HepG2 (cell line): ENCODE data around the gene UPB1. TPM values are rescaled to one million over a fixed set of nuclear protein-coding genes. Genes with fewer than 3 reads are reported as not detected.

Experiments used
- ATAC-seq: fragments of 200-7000 bp; cut with Tn5 transposase; 3 replicates; pipeline ENCODE4 v1.9.1; 2020; ENCODE audit warnings: mild to moderate bottlenecking, moderate library complexity
- BruUV-seq: library from RNA; stranded (reverse); fragments of 400-500 nt; replicated peaks from 2 replicates; lab custom pipeline; 2021; lab: Mats Ljungman, UMichigan
- CTCF ChIA-PET: fragments of 300-600 bp; formaldehyde crosslinking; extraction: SDS; loops from one replicate; lab custom pipeline; 2021; ENCODE audit warnings: low total read pairs, inconsistent platforms, low intra/inter-chr PET ratio; lab: Yijun Ruan, JAX
- POLR2A ChIA-PET: fragments of 350-600 bp; sonication (Branson Sonifier 250); formaldehyde crosslinking; loops from one replicate; lab custom pipeline; 2020; ENCODE audit warnings: antibody characterized with exemption, inconsistent platforms; lab: Yijun Ruan, JAX
- DNase-seq: peaks from one replicate; pipeline ENCODE4 v3.0.0-alpha.2; 2015; ENCODE audit warnings: low spot score
- FAIRE-seq: peaks from 3 replicates; lab custom pipeline; 2011; peaks lifted over from hg19 to GRCh38; lab: Jason Lieb, UNC
- H2AFZ ChIP-seq: one replicate; pipeline ENCODE4 v1.6.1; 2011; ENCODE audit warnings: low read length, inconsistent platforms
- H3K27ac ChIP-seq: fragments of 300-600 bp; 3 replicates; pipeline ENCODE4 v1.8.0; 2011; ENCODE audit warnings: mixed run types, mild to moderate bottlenecking, mixed read lengths, low read length, inconsistent platforms; ENCODE audit not compliant: insufficient read depth; ENCODE audit errors: extremely low read length
- H3K27me3 ChIP-seq, 2 experiments: fragments of 200-600 bp in 1 of 2; 2 replicates in 1 of 2; 3 replicates in 1 of 2; pipeline versions ENCODE4 v1.6.0 to v1.8.0; 2011; ENCODE audit warnings: low read length in 2 of 2, mild to moderate bottlenecking in 2 of 2, moderate library complexity in 2 of 2, inconsistent platforms in 1 of 2; ENCODE audit not compliant: insufficient read depth in 2 of 2, control insufficient read depth in 1 of 2
- H3K36me3 ChIP-seq, 2 experiments: fragments of 200-600 bp in 1 of 2; replicated peaks in 1 of 2; 2 replicates in 1 of 2; 3 replicates in 1 of 2; pipeline versions ENCODE4 v1.5.1 to v1.8.0; 2011; ENCODE audit warnings: low read length in 2 of 2, inconsistent platforms in 1 of 2; ENCODE audit not compliant: insufficient read depth in 2 of 2, control insufficient read depth in 1 of 2
- H3K4me1 ChIP-seq: 2 replicates; pipeline ENCODE4 v1.5.1; 2012; ENCODE audit warnings: low read length, inconsistent platforms; ENCODE audit not compliant: insufficient read depth
- H3K4me2 ChIP-seq: 2 replicates; pipeline ENCODE4 v1.6.0; 2011; ENCODE audit warnings: low read depth, low read length, inconsistent platforms
- H3K4me3 ChIP-seq, 3 experiments: fragments of 200-600 bp in 1 of 3; sonication (generic), shearing (Covaris generic) in 1 of 3; replicated peaks in 1 of 3; 2 replicates each; pipeline ENCODE4 v1.5.1; 2011 to 2016; ENCODE audit warnings: low read length in 3 of 3, inconsistent platforms in 2 of 3, low read depth in 2 of 3, mild to moderate bottlenecking in 2 of 3, control low read depth in 1 of 3, mixed read lengths in 1 of 3; ENCODE audit not compliant: insufficient read depth in 1 of 3
- H3K79me2 ChIP-seq: one replicate; pipeline ENCODE4 v1.6.1; 2011; ENCODE audit warnings: low read length, inconsistent platforms; ENCODE audit not compliant: insufficient read depth
- H3K9ac ChIP-seq: 2 replicates; pipeline ENCODE4 v1.6.0; 2011; ENCODE audit warnings: mild to moderate bottlenecking, low read depth, low read length, inconsistent platforms; ENCODE audit not compliant: insufficient read depth
- H3K9me3 ChIP-seq: 2 replicates; pipeline ENCODE4 v1.5.1; 2012; ENCODE audit warnings: mild to moderate bottlenecking, low read length
- H4K20me1 ChIP-seq: 2 replicates; pipeline ENCODE4 v1.6.0; 2011; ENCODE audit warnings: inconsistent platforms, mild to moderate bottlenecking, low read length, moderate library complexity; ENCODE audit not compliant: insufficient read depth
- ETV6 ChIP-seq: sonication (generic); formaldehyde crosslinking; conservative IDR thresholded peaks from 2 replicates; pipeline ENCODE4 v1.4.0; 2020; ENCODE audit warnings: missing genetic modification reagents
- GABPB1 ChIP-seq: IDR thresholded peaks from 2 replicates; pipeline ENCODE4 v1.6.1; 2016; ENCODE audit warnings: mild to moderate bottlenecking, missing genetic modification reagents, moderate library complexity, missing compliant biosample characterization
- HOXA9 ChIP-seq: sonication (generic); formaldehyde crosslinking; IDR thresholded peaks from 2 replicates; pipeline ENCODE4 v1.8.1; 2022; ENCODE audit warnings: missing genetic modification reagents, mild to moderate bottlenecking, moderate library complexity, borderline replicate concordance
- KMT2A ChIP-seq: sonication (generic); formaldehyde crosslinking; IDR thresholded peaks from 2 replicates; pipeline ENCODE4 v1.4.0; 2020; ENCODE audit warnings: missing genetic modification reagents
- NR1H2 ChIP-seq: sonication (generic); formaldehyde crosslinking; IDR thresholded peaks from 2 replicates; pipeline ENCODE4 v1.8.1; 2022; ENCODE audit warnings: low read depth, missing genetic modification reagents, borderline replicate concordance
- RBM39 ChIP-seq: fragments of 200-400 bp; formaldehyde crosslinking; IDR thresholded peaks from one replicate; pipeline ENCODE4 v1.6.1; 2018; ENCODE audit warnings: antibody characterized with exemption, mild to moderate bottlenecking, low read depth, low read length; ENCODE audit not compliant: poor library complexity, severe bottlenecking
- SP140L ChIP-seq: sonication (generic); formaldehyde crosslinking; IDR thresholded peaks from 2 replicates; pipeline ENCODE4 v1.4.0; 2020; ENCODE audit warnings: missing genetic modification reagents, borderline replicate concordance
- YEATS4 ChIP-seq: sonication (generic); formaldehyde crosslinking; IDR thresholded peaks from 2 replicates; pipeline ENCODE4 v1.4.0; 2020; ENCODE audit warnings: missing genetic modification reagents, borderline replicate concordance
- ZKSCAN1 ChIP-seq: fragments of 150-350 bp; IDR thresholded peaks from 2 replicates; pipeline ENCODE4 v1.6.1; 2014; ENCODE audit warnings: low read length
- ZKSCAN8 ChIP-seq: IDR thresholded peaks from 2 replicates; pipeline ENCODE4 v1.6.1; 2016; ENCODE audit warnings: borderline replicate concordance, missing genetic modification reagents, missing compliant biosample characterization
- ZNF501 ChIP-seq: sonication (generic); formaldehyde crosslinking; IDR thresholded peaks from 2 replicates; pipeline ENCODE4 v1.5.1; 2020; ENCODE audit warnings: mild to moderate bottlenecking, moderate library complexity, missing genetic modification reagents
- WGBS: methylation state at CpG from one replicate; pipeline ENCODE4 v1.1.6; 2017; ENCODE audit warnings: low lambda C conversion rate; 5-methylcytosine and 5-hydroxymethylcytosine counted together
- in situ Hi-C: cut with HindIII; loops from 2 replicates; pipeline ENCODE4 v1.10.0; 2017; ENCODE audit warnings: low pct_unique_long_range_greater_than_20kb; ENCODE audit not compliant: extremely low pct_ligation_motif_present
- intact Hi-C: fragments of 100-400 bp; cut with micrococcal nuclease; formaldehyde crosslinking; loops from one replicate; pipeline ENCODE4 v1.10.0; 2022; ENCODE audit not compliant: unreplicated experiment
- polyA plus RNA-seq, 8 experiments: library from polyadenylated mRNA; depleted of rRNA in 3 of 8; stranded (reverse) in 7 of 8; unstranded in 1 of 8; fragments of >200 nt; fragmentation: Illumina TruSeq in 4 of 8; extraction: Trizol in 4 of 8; gene quantifications; 2 replicates each; pipeline versions ENCODE4 v1.2.1 to v1.2.3, GENCODE V29; 2011 to 2016; ENCODE audit warnings: low read depth in 4 of 8, missing spikeins in 1 of 8, mixed read lengths in 1 of 8; ENCODE audit not compliant: insufficient read depth in 1 of 8
- total RNA-seq, 5 experiments: library from RNA; depleted of rRNA; stranded (reverse); fragments of >200 nt; fragmentation: Illumina TruSeq; extraction: Trizol; gene quantifications; 2 replicates each; pipeline ENCODE4 v1.2.3, GENCODE V29; 2016; ENCODE audit warnings: low read depth in 1 of 5
- TF ChIP-seq, protein P1 (sequence below): sonication (generic); formaldehyde crosslinking; IDR thresholded peaks from 2 replicates; pipeline ENCODE4 v1.4.0; 2020; ENCODE audit warnings: mild to moderate bottlenecking, missing genetic modification reagents
- TF ChIP-seq, protein P2 (sequence below): sonication (generic); formaldehyde crosslinking; IDR thresholded peaks from 2 replicates; pipeline ENCODE4 v1.4.0; 2020; ENCODE audit warnings: missing genetic modification reagents

UPB1 gene
- total and polyA plus RNA-seq, 2 of the 13 experiments (the other 11 are each of a cell fraction or from before 2014, with no cell fraction given): 0.38 to 1.2 TPM

DNA sequence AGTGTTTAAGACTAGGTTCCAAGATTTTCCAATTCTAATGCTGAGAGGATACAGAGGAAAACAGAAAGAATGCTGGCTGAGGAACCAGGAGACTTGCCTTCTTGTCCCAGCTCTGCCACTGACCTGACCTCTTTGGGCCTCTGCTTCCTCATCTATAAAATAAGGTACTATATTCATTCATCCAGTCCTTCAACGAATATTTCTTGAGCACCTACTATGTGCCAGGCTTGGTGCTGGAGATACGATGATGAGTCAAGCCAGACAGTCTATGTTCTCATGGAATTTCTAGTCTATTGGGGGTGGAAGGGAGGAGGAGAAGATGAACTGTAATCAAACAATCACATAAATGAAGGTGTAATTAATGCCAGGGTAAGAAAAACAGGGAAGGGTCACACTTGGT, 27.8 kb upstream of the UPB1 start:
- no peaks in the 10 kb centered on the region for H3K9me3 ChIP-seq
- H3K27ac ChIP-seq: no peak overlapping the region
- no peak overlapping the region for H2AFZ ChIP-seq
- H3K4me1 ChIP-seq: peaks cover 20% of the 10 kb centered on the region
- no peaks in the 10 kb centered on the region for H4K20me1 ChIP-seq
- no peaks in the 10 kb centered on the region for H3K27me3 ChIP-seq
- POLR2A ChIA-PET: no interaction called here
- no peak for FAIRE-seq
- no peak overlapping the region for H3K4me3 ChIP-seq
- no peak for DNase-seq
- no peak overlapping the region for H3K9ac ChIP-seq
- WGBS: 60% methylated on average over 2 of the region's 2 CpGs
- BruUV-seq: no TSS peak
- CTCF ChIA-PET: no interaction called here
- no peaks in the 10 kb centered on the region for H3K36me3 ChIP-seq
- in situ Hi-C loops: no loop called here
- no peak for ATAC-seq
- TF ChIP-seq ETV6 (no peak), ZKSCAN1 (peak; percentile 43; the same call in 1 of the 2 replicates)
- TF ChIP-seq, all 625 proteins: peak for 1
- no peaks in the 10 kb centered on the region for H3K79me2 ChIP-seq
- no peak overlapping the region for H3K4me2 ChIP-seq
- intact Hi-C loops: loop anchor here (1.0 kb wide), 1 partner anchor 30 kb away; no protein-coding TSS in a partner anchor

DNA sequence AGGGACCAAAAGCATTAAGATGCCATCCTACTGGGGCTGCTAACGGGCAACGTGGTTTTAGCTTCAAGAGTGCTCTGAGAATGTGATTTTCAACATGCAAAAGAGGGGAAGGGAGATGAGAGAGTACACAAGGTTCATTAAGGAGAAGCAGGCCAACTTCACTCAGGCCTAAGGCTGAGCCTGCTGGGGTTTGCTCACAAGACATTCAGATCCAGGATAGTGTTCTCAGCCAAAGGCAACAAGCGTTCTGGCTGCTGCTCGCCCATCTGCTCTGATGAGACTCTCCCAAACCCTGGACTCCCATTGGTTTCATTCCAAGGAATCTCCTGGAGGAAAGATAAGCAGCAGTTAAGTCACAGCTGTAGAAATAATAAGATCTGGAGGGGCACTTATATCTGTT, 23.6 kb upstream of the UPB1 start:
- no peak for TF ChIP-seq GABPB1 (CRISPR knock-in tag)
- no peak for TF ChIP-seq SP140L (CRISPR knock-in tag)
- TF ChIP-seq, protein P1, sequence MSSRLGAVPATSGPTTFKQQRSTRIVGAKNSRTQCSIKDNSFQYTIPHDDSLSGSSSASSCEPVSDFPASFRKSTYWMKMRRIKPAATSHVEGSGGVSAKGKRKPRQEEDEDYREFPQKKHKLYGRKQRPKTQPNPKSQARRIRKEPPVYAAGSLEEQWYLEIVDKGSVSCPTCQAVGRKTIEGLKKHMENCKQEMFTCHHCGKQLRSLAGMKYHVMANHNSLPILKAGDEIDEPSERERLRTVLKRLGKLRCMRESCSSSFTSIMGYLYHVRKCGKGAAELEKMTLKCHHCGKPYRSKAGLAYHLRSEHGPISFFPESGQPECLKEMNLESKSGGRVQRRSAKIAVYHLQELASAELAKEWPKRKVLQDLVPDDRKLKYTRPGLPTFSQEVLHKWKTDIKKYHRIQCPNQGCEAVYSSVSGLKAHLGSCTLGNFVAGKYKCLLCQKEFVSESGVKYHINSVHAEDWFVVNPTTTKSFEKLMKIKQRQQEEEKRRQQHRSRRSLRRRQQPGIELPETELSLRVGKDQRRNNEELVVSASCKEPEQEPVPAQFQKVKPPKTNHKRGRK (CRISPR knock-in tag): no peak
- TF ChIP-seq HOXA9: no peak
- TF ChIP-seq ZKSCAN8: no peak
- no peak for TF ChIP-seq YEATS4 (CRISPR knock-in tag)
- no peak for TF ChIP-seq ZNF501 (CRISPR knock-in tag)
- TF ChIP-seq KMT2A: no peak
- TF ChIP-seq NR1H2 (CRISPR knock-in tag): no peak
- no peak for TF ChIP-seq RBM39
- TF ChIP-seq, protein P2, sequence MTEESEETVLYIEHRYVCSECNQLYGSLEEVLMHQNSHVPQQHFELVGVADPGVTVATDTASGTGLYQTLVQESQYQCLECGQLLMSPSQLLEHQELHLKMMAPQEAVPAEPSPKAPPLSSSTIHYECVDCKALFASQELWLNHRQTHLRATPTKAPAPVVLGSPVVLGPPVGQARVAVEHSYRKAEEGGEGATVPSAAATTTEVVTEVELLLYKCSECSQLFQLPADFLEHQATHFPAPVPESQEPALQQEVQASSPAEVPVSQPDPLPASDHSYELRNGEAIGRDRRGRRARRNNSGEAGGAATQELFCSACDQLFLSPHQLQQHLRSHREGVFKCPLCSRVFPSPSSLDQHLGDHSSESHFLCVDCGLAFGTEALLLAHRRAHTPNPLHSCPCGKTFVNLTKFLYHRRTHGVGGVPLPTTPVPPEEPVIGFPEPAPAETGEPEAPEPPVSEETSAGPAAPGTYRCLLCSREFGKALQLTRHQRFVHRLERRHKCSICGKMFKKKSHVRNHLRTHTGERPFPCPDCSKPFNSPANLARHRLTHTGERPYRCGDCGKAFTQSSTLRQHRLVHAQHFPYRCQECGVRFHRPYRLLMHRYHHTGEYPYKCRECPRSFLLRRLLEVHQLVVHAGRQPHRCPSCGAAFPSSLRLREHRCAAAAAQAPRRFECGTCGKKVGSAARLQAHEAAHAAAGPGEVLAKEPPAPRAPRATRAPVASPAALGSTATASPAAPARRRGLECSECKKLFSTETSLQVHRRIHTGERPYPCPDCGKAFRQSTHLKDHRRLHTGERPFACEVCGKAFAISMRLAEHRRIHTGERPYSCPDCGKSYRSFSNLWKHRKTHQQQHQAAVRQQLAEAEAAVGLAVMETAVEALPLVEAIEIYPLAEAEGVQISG (CRISPR knock-in tag): no peak
- TF ChIP-seq, all 625 proteins: peak for 0
- Histone ChIP-seq H3K4me2 (no peak overlapping the region), H3K4me1 (peaks cover 28% of the 10 kb centered on the region), H3K4me3 (no peak overlapping the region), H3K79me2 (no peaks in the 10 kb centered on the region), H2AFZ (no peak overlapping the region), H3K9ac (no peak overlapping the region), H3K9me3 (no peaks in the 10 kb centered on the region), H3K27me3 (no peaks in the 10 kb centered on the region), H3K27ac (no peak overlapping the region), H4K20me1 (no peaks in the 10 kb centered on the region), H3K36me3 (no peaks in the 10 kb centered on the region)
- FAIRE-seq (no peak), DNase-seq (no peak), ATAC-seq (no peak)
- POLR2A ChIA-PET: no interaction called here
- WGBS: 80% methylated on average over 4 of the region's 4 CpGs
- intact Hi-C loops (no loop called here), in situ Hi-C loops (no loop called here)
- CTCF ChIA-PET: no interaction called here
- no TSS peak for BruUV-seq
